ENCODE measurements around the gene ISM1.

ISM1 gene

DNA sequence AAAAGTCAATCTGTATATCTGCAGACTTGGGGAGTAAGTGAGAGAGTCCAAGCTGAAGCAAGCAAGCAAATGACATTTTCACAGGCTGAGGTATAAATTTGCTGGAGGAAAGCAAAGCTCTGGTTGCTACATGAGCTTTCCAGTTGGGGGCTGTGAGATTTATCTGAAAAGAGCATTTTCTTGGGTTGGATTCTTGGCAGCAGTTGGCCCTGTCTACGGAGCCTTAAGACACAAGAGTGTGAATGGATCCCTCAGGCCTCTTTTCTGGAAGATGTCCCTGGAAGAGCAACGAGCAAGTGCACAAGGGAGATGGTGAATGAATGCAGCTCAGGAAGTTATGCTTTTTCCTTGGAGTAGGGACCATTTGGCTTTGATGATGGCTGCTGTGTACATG lies 30.8 kb downstream of the ISM1 start:
- no peak overlapping the region for H3K27ac ChIP-seq (replicated peaks)
- TF ChIP-seq, protein P1, sequence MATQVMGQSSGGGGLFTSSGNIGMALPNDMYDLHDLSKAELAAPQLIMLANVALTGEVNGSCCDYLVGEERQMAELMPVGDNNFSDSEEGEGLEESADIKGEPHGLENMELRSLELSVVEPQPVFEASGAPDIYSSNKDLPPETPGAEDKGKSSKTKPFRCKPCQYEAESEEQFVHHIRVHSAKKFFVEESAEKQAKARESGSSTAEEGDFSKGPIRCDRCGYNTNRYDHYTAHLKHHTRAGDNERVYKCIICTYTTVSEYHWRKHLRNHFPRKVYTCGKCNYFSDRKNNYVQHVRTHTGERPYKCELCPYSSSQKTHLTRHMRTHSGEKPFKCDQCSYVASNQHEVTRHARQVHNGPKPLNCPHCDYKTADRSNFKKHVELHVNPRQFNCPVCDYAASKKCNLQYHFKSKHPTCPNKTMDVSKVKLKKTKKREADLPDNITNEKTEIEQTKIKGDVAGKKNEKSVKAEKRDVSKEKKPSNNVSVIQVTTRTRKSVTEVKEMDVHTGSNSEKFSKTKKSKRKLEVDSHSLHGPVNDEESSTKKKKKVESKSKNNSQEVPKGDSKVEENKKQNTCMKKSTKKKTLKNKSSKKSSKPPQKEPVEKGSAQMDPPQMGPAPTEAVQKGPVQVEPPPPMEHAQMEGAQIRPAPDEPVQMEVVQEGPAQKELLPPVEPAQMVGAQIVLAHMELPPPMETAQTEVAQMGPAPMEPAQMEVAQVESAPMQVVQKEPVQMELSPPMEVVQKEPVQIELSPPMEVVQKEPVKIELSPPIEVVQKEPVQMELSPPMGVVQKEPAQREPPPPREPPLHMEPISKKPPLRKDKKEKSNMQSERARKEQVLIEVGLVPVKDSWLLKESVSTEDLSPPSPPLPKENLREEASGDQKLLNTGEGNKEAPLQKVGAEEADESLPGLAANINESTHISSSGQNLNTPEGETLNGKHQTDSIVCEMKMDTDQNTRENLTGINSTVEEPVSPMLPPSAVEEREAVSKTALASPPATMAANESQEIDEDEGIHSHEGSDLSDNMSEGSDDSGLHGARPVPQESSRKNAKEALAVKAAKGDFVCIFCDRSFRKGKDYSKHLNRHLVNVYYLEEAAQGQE (IDR thresholded peaks at IDR 0.05; ENCODE audit: insufficient replicate concordance, low read depth): no peak
- TF ChIP-seq POLR2AphosphoS5 (IDR thresholded peaks at IDR 0.05; ENCODE audit: low read depth) (no peak), GABPA (IDR thresholded peaks at IDR 0.05; ENCODE audit: low read depth) (no peak), SPI1 (IDR thresholded peaks at IDR 0.05; ENCODE audit: borderline replicate concordance, low read depth) (no peak)
- TF ChIP-seq, protein P2, sequence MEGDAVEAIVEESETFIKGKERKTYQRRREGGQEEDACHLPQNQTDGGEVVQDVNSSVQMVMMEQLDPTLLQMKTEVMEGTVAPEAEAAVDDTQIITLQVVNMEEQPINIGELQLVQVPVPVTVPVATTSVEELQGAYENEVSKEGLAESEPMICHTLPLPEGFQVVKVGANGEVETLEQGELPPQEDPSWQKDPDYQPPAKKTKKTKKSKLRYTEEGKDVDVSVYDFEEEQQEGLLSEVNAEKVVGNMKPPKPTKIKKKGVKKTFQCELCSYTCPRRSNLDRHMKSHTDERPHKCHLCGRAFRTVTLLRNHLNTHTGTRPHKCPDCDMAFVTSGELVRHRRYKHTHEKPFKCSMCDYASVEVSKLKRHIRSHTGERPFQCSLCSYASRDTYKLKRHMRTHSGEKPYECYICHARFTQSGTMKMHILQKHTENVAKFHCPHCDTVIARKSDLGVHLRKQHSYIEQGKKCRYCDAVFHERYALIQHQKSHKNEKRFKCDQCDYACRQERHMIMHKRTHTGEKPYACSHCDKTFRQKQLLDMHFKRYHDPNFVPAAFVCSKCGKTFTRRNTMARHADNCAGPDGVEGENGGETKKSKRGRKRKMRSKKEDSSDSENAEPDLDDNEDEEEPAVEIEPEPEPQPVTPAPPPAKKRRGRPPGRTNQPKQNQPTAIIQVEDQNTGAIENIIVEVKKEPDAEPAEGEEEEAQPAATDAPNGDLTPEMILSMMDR (IDR thresholded peaks at IDR 0.05; ENCODE audit: insufficient read depth, low read length): no peak
- no peaks in the 10 kb centered on the region for H3K27me3 ChIP-seq (ENCODE audit: insufficient read depth, poor library complexity, severe bottlenecking)
- H3K4me3 ChIP-seq (replicated peaks; ENCODE audit: insufficient read depth, low read length): no peak overlapping the region
- DNase-seq (ENCODE audit: low read depth in 1 of 2, low spot score in 1 of 2): no peak

DNA sequence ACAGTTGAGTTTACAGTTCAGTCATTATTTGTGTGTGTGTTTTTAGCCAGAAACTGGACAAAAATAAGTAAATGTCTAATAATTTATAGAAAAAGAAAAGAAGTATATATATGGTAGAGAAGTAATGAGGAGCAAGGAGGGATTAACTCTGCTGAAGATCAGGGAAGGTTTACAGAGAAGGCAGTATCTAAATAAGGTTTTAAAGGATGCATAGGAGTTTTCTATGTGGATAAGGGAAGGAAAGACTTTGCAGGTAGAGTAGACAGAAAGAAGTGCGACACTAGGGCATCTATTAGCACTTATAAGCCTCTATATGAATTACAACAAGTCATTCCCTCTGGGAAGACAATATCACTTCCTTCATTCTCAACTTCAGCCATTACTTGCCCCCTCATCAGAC lies 34.3 kb downstream of the ISM1 start:
- no peak overlapping the region for H3K4me3 ChIP-seq (replicated peaks; ENCODE audit: insufficient read depth, low read length)
- DNase-seq (ENCODE audit: low read depth in 1 of 2, low spot score in 1 of 2): no peak
- no peaks in the 10 kb centered on the region for H3K27me3 ChIP-seq (ENCODE audit: insufficient read depth, poor library complexity, severe bottlenecking)
- TF ChIP-seq GABPA (IDR thresholded peaks at IDR 0.05; ENCODE audit: low read depth): no peak
- no peak for TF ChIP-seq SPI1 (IDR thresholded peaks at IDR 0.05; ENCODE audit: borderline replicate concordance, low read depth)
- TF ChIP-seq, protein P1 (IDR thresholded peaks at IDR 0.05; ENCODE audit: insufficient replicate concordance, low read depth): no peak
- TF ChIP-seq POLR2AphosphoS5 (IDR thresholded peaks at IDR 0.05; ENCODE audit: low read depth): no peak
- TF ChIP-seq, protein P2 (IDR thresholded peaks at IDR 0.05; ENCODE audit: insufficient read depth, low read length): no peak
- no peak overlapping the region for H3K27ac ChIP-seq (replicated peaks)

DNA sequence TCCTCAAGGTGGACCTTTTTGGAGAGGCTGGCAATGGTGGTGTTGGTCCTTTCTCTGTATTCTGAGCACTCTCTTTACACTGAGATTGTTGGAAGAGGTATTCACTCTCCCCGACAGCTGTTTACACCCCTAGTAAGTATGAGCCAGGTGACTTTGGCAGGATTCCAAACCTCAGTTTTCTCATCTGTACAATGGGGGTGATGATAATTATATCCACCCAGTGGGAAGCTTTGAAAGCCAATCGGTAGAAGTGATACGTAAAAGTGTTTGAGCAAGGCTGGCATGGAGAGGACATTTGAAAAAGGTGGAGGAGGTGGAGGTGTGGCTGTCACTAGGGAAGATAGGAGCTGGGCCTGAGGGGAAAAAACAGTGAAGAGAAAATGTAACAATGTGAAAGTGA lies 35.5 kb downstream of the ISM1 start:
- H3K4me3 ChIP-seq (replicated peaks; ENCODE audit: insufficient read depth, low read length): no peak overlapping the region
- no peak for DNase-seq (ENCODE audit: low read depth in 1 of 2, low spot score in 1 of 2)
- no peak overlapping the region for H3K27ac ChIP-seq (replicated peaks)
- no peak for TF ChIP-seq POLR2AphosphoS5 (IDR thresholded peaks at IDR 0.05; ENCODE audit: low read depth)
- TF ChIP-seq, protein P2 (IDR thresholded peaks at IDR 0.05; ENCODE audit: insufficient read depth, low read length): no peak
- TF ChIP-seq GABPA (IDR thresholded peaks at IDR 0.05; ENCODE audit: low read depth): no peak
- no peak for TF ChIP-seq SPI1 (IDR thresholded peaks at IDR 0.05; ENCODE audit: borderline replicate concordance, low read depth)
- TF ChIP-seq, protein P1 (IDR thresholded peaks at IDR 0.05; ENCODE audit: insufficient replicate concordance, low read depth): no peak
- H3K27me3 ChIP-seq (ENCODE audit: insufficient read depth, poor library complexity, severe bottlenecking): no peaks in the 10 kb centered on the region

All from HL-60 (cell line).